Stimulated activated naive CD8-positive, alpha-beta T cell treated with anti-CD3 and anti-CD28 coated beads, Interleukin-15, Interleukin-2, amounts not matched to agents 100 ng/mL and 50 ng/mL, for 24 hours (primary cell): ENCODE results near the gene HOXD10.

ENCODE experiments used
- H3K27ac Mint-ChIP-seq: one replicate; pipeline ENCODE4 v1.8.0; 2021; ENCODE audit warnings: mild to moderate bottlenecking, mixed read lengths
- H3K27me3 Mint-ChIP-seq: one replicate; pipeline ENCODE4 v1.8.0; 2021; ENCODE audit warnings: mixed read lengths
- H3K36me3 Mint-ChIP-seq: one replicate; pipeline ENCODE4 v1.8.0; 2021; ENCODE audit warnings: low read depth, mixed read lengths
- H3K4me1 Mint-ChIP-seq: one replicate; pipeline ENCODE4 v1.8.0; 2021; ENCODE audit warnings: low read depth, mixed read lengths
- H3K4me3 Mint-ChIP-seq: one replicate; pipeline ENCODE4 v1.8.0; 2021; ENCODE audit warnings: mild to moderate bottlenecking, mixed read lengths
- H3K9me3 Mint-ChIP-seq: one replicate; pipeline ENCODE4 v1.8.0; 2021; ENCODE audit warnings: mixed read lengths

Gene HOXD10

GRCh38 chr2:176096986-176097819 is 19.4 kb upstream of the HOXD10 start:
- Mint-ChIP-seq H3K4me1 (peaks cover 29% of the 10 kb centered on the region), H3K27me3 (peaks cover 87% of the 10 kb centered on the region), H3K4me3 (peak overlapping the region; percentile 74), H3K36me3 (peaks cover 4% of the 10 kb centered on the region), H3K9me3 (no peaks in the 10 kb centered on the region), H3K27ac (no peak overlapping the region)

GRCh38 chr2:176097820-176098365 is 18.7 kb upstream of the HOXD10 start:
- H3K4me1 Mint-ChIP-seq, result peaks cover 28% of the 10 kb centered on the region
- H3K27ac Mint-ChIP-seq, result no peak overlapping the region
- peak overlapping the region; percentile 74 for H3K4me3 Mint-ChIP-seq
- peaks cover 93% of the 10 kb centered on the region for H3K27me3 Mint-ChIP-seq
- H3K9me3 Mint-ChIP-seq, result no peaks in the 10 kb centered on the region
- H3K36me3 Mint-ChIP-seq, result peaks cover 4% of the 10 kb centered on the region

GRCh38 chr2:176098366-176099158 is 18.0 kb upstream of the HOXD10 start:
- Mint-ChIP-seq H3K4me1 (peaks cover 23% of the 10 kb centered on the region), H3K9me3 (no peaks in the 10 kb centered on the region), H3K36me3 (peaks cover 4% of the 10 kb centered on the region), H3K27ac (no peak overlapping the region), H3K4me3 (peak overlapping the region; percentile 20), H3K27me3 (peaks cover 94% of the 10 kb centered on the region)

GRCh38 chr2:176099159-176099727 is 17.3 kb upstream of the HOXD10 start:
- no peak overlapping the region for H3K27ac Mint-ChIP-seq
- H3K27me3 Mint-ChIP-seq, result peaks cover 94% of the 10 kb centered on the region
- H3K36me3 Mint-ChIP-seq, result no peaks in the 10 kb centered on the region
- H3K4me3 Mint-ChIP-seq, result peak overlapping the region; percentile 20
- peaks cover 21% of the 10 kb centered on the region for H3K4me1 Mint-ChIP-seq
- H3K9me3 Mint-ChIP-seq, result no peaks in the 10 kb centered on the region

- H3K4me3 Mint-ChIP-seq, result peak within 1 kb of the TSS; percentile 20
- no peaks in the 10 kb centered on the region for H3K36me3 Mint-ChIP-seq
- H3K9me3 Mint-ChIP-seq, result no peaks in the 10 kb centered on the region
- H3K27me3 Mint-ChIP-seq, result peaks cover 94% of the 10 kb centered on the region
- H3K27ac Mint-ChIP-seq, result no peak within 1 kb of the TSS
- H3K4me1 Mint-ChIP-seq, result peaks cover 24% of the 10 kb centered on the region
These were observed 16.6 kb upstream of the HOXD10 start, which contains the start of gene HOXD12 for GRCh38 chr2:176099728-176100546. HOXD12 (plus strand) TSS chr2:176099795; CDS start chr2:176099802, 7 bp downstream.

- no peaks in the 10 kb centered on the region for H3K36me3 Mint-ChIP-seq
- H3K4me3 Mint-ChIP-seq, result no peak overlapping the region
- peaks cover 94% of the 10 kb centered on the region for H3K27me3 Mint-ChIP-seq
- no peaks in the 10 kb centered on the region for H3K9me3 Mint-ChIP-seq
- no peak overlapping the region for H3K27ac Mint-ChIP-seq
- peaks cover 24% of the 10 kb centered on the region for H3K4me1 Mint-ChIP-seq
These were observed 15.9 kb upstream of the HOXD10 start for GRCh38 chr2:176100547-176101140.

- Mint-ChIP-seq H3K4me3 (no peak overlapping the region), H3K9me3 (no peaks in the 10 kb centered on the region), H3K27ac (no peak overlapping the region), H3K36me3 (no peaks in the 10 kb centered on the region), H3K27me3 (peaks cover 94% of the 10 kb centered on the region), H3K4me1 (peaks cover 29% of the 10 kb centered on the region)
These were observed 15.3 kb upstream of the HOXD10 start for GRCh38 chr2:176101216-176101830.

- no peaks in the 10 kb centered on the region for H3K9me3 Mint-ChIP-seq
- no peaks in the 10 kb centered on the region for H3K36me3 Mint-ChIP-seq
- H3K27me3 Mint-ChIP-seq, result peaks cover 92% of the 10 kb centered on the region
- H3K4me3 Mint-ChIP-seq, result no peak overlapping the region
- H3K27ac Mint-ChIP-seq, result no peak overlapping the region
- H3K4me1 Mint-ChIP-seq, result peaks cover 27% of the 10 kb centered on the region
These were observed 14.7 kb upstream of the HOXD10 start for GRCh38 chr2:176101842-176102241.

GRCh38 chr2:176102309-176102866 is 14.2 kb upstream of the HOXD10 start:
- no peak overlapping the region for H3K27ac Mint-ChIP-seq
- peaks cover 90% of the 10 kb centered on the region for H3K27me3 Mint-ChIP-seq
- no peak overlapping the region for H3K4me3 Mint-ChIP-seq
- H3K9me3 Mint-ChIP-seq, result no peaks in the 10 kb centered on the region
- peaks cover 26% of the 10 kb centered on the region for H3K4me1 Mint-ChIP-seq
- H3K36me3 Mint-ChIP-seq, result no peaks in the 10 kb centered on the region

GRCh38 chr2:176103194-176103593 is 13.4 kb upstream of the HOXD10 start:
- H3K4me3 Mint-ChIP-seq, result no peak overlapping the region
- H3K36me3 Mint-ChIP-seq, result no peaks in the 10 kb centered on the region
- no peaks in the 10 kb centered on the region for H3K9me3 Mint-ChIP-seq
- H3K27ac Mint-ChIP-seq, result no peak overlapping the region
- peaks cover 18% of the 10 kb centered on the region for H3K4me1 Mint-ChIP-seq
- H3K27me3 Mint-ChIP-seq, result peaks cover 83% of the 10 kb centered on the region

GRCh38 chr2:176103742-176104315 is 12.7 kb upstream of the HOXD10 start:
- H3K4me1 Mint-ChIP-seq, result peaks cover 23% of the 10 kb centered on the region
- no peaks in the 10 kb centered on the region for H3K9me3 Mint-ChIP-seq
- peaks cover 1% of the 10 kb centered on the region for H3K36me3 Mint-ChIP-seq
- H3K4me3 Mint-ChIP-seq, result no peak overlapping the region
- no peak overlapping the region for H3K27ac Mint-ChIP-seq
- peaks cover 86% of the 10 kb centered on the region for H3K27me3 Mint-ChIP-seq

- no peak overlapping the region for H3K4me3 Mint-ChIP-seq
- H3K4me1 Mint-ChIP-seq, result peaks cover 30% of the 10 kb centered on the region
- peaks cover 3% of the 10 kb centered on the region for H3K9me3 Mint-ChIP-seq
- H3K27ac Mint-ChIP-seq, result no peak overlapping the region
- peaks cover 86% of the 10 kb centered on the region for H3K27me3 Mint-ChIP-seq
- H3K36me3 Mint-ChIP-seq, result peaks cover 8% of the 10 kb centered on the region
These were observed 12.1 kb upstream of the HOXD10 start for GRCh38 chr2:176104316-176105077.
